OCI-LY1 (cell line): ENCODE results near the gene SSMEM1.

Experiments
- H2AFZ ChIP-seq: fragments of 200-600 bp; sonication (generic), shearing (Covaris generic); 2 replicates; pipeline ENCODE4 v1.6.0; 2014; ENCODE audit warnings: antibody characterized with exemption, mild to moderate bottlenecking, low read length
- H3F3A ChIP-seq: fragments of 200-600 bp; sonication (generic), shearing (Covaris generic); 2 replicates; pipeline ENCODE4 v1.6.0; 2014; ENCODE audit warnings: mild to moderate bottlenecking, antibody characterized with exemption, low read length, moderate library complexity; ENCODE audit not compliant: insufficient read depth
- H3K27ac ChIP-seq: fragments of 200-600 bp; sonication (generic); 2 replicates; pipeline ENCODE4 v1.5.1; 2014; ENCODE audit warnings: low read length, mixed run types, mild to moderate bottlenecking, low read depth; ENCODE audit not compliant: poor library complexity, severe bottlenecking
- H3K27me3 ChIP-seq: fragments of 200-600 bp; sonication (generic); 2 replicates; pipeline ENCODE4 v1.6.0; 2014; ENCODE audit warnings: antibody characterized with exemption, mild to moderate bottlenecking, low read length, moderate library complexity; ENCODE audit not compliant: insufficient read depth
- H3K36me3 ChIP-seq: fragments of 200-600 bp; sonication (generic); 2 replicates; pipeline ENCODE4 v1.6.1; 2014; ENCODE audit warnings: mild to moderate bottlenecking, antibody characterized with exemption, low read length, moderate library complexity, mixed read lengths; ENCODE audit not compliant: insufficient read depth
- H3K4me1 ChIP-seq: fragments of 200-600 bp; sonication (generic); 2 replicates; pipeline ENCODE4 v1.5.1; 2014; ENCODE audit warnings: mild to moderate bottlenecking, low read length, moderate library complexity; ENCODE audit not compliant: insufficient read depth, severe bottlenecking
- H3K4me2 ChIP-seq: fragments of 200-600 bp; sonication (generic), shearing (Covaris generic); 2 replicates; pipeline ENCODE4 v1.6.1; 2014; ENCODE audit warnings: low read length
- H3K4me3 ChIP-seq: fragments of 200-600 bp; sonication (generic); 2 replicates; pipeline ENCODE4 v1.5.1; 2014; ENCODE audit warnings: low read length, low read depth, mild to moderate bottlenecking, mixed read lengths; ENCODE audit not compliant: poor library complexity, severe bottlenecking
- H3K79me2 ChIP-seq: fragments of 200-600 bp; shearing (Covaris generic); 2 replicates; pipeline ENCODE4 v1.6.1; 2016; ENCODE audit warnings: mixed run types, low read length, mixed read lengths; ENCODE audit not compliant: insufficient read depth
- H3K9ac ChIP-seq: fragments of 200-600 bp; sonication (generic), shearing (Covaris generic); 2 replicates; pipeline ENCODE4 v1.6.1; 2014; ENCODE audit warnings: mild to moderate bottlenecking, low read length, mixed read lengths
- H3K9me2 ChIP-seq: fragments of 200-600 bp; sonication (generic), shearing (Covaris generic); 2 replicates; pipeline ENCODE4 v1.6.1; 2014; ENCODE audit warnings: low read depth, mild to moderate bottlenecking, low read length, mixed read lengths
- H3K9me3 ChIP-seq: fragments of 200-600 bp; shearing (Covaris generic); 2 replicates; pipeline ENCODE4 v1.6.1; 2014; ENCODE audit warnings: low read length, mixed read lengths
- H4K20me1 ChIP-seq: fragments of 200-600 bp; sonication (generic), shearing (Covaris generic); 2 replicates; pipeline ENCODE4 v1.6.0; 2016; ENCODE audit warnings: mild to moderate bottlenecking, low read length; ENCODE audit not compliant: insufficient read depth
- CTCF ChIP-seq: fragments of 200-600 bp; sonication (generic), shearing (Covaris generic); IDR thresholded peaks from 2 replicates; pipeline ENCODE4 v1.5.1; 2017; ENCODE audit warnings: mild to moderate bottlenecking, antibody characterized with exemption, low read length, moderate library complexity, mixed read lengths
- EZH2 ChIP-seq: fragments of 200-600 bp; sonication (generic), shearing (Covaris generic); IDR thresholded peaks from 2 replicates; pipeline ENCODE4 v1.8.0; 2017; ENCODE audit warnings: borderline replicate concordance, mixed run types, mild to moderate bottlenecking, antibody characterized with exemption, low read length, moderate library complexity, mixed read lengths

Gene SSMEM1

DNA sequence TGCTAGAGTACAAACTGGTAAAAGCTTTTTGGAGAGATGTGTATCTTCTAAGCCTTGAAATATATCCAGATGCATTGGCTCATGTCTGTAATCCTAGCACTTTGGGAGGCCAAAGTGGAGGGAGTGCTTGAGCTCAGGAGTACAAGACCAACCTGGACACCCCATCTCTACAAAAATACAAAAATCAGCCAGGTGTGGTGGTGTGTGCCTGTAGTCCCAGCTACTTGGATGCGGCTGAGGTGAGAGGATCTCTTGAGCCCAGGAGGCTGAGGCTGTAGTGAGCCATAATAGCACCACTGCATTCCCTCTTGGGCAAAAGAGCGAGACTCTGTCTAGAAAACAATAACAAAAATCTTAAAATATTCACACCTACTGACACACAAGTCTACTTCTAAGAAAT lies 28.0 kb upstream of the SSMEM1 start:
- Histone ChIP-seq H3F3A (no peaks in the 10 kb centered on the region), H3K9me3 (no peaks in the 10 kb centered on the region), H3K4me3 (no peak overlapping the region), H3K4me1 (no peaks in the 10 kb centered on the region), H3K27me3 (no peaks in the 10 kb centered on the region), H3K9me2 (no peaks in the 10 kb centered on the region), H3K27ac (no peak overlapping the region), H4K20me1 (no peaks in the 10 kb centered on the region), H3K9ac (no peak overlapping the region), H3K36me3 (peaks cover 86% of the 10 kb centered on the region), H2AFZ (no peak overlapping the region), H3K4me2 (no peak overlapping the region), H3K79me2 (no peaks in the 10 kb centered on the region)
- TF ChIP-seq CTCF (no peak), EZH2 (no peak)

- Histone ChIP-seq H3K9ac (no peak overlapping the region), H3K4me2 (no peak overlapping the region), H3K79me2 (no peaks in the 10 kb centered on the region), H3K27ac (no peak overlapping the region), H3K4me1 (no peaks in the 10 kb centered on the region), H3K9me2 (no peaks in the 10 kb centered on the region), H3K4me3 (no peak overlapping the region), H4K20me1 (no peaks in the 10 kb centered on the region), H3K9me3 (no peaks in the 10 kb centered on the region), H3K27me3 (no peaks in the 10 kb centered on the region), H3K36me3 (peaks cover 85% of the 10 kb centered on the region), H2AFZ (no peak overlapping the region), H3F3A (no peaks in the 10 kb centered on the region)
- TF ChIP-seq CTCF (no peak), EZH2 (no peak)
Measured at GRCh38 chr7:130180571-130181262, 26.9 kb upstream of the SSMEM1 start.

GRCh38 chr7:130181263-130181605 lies 26.4 kb upstream of the SSMEM1 start:
- H3K9me2 ChIP-seq = no peaks in the 10 kb centered on the region
- H3K27ac ChIP-seq = no peak overlapping the region
- TF ChIP-seq CTCF (no peak), EZH2 (no peak)
- peaks cover 86% of the 10 kb centered on the region for H3K36me3 ChIP-seq
- no peaks in the 10 kb centered on the region for H4K20me1 ChIP-seq
- no peaks in the 10 kb centered on the region for H3K79me2 ChIP-seq
- no peak overlapping the region for H3K4me2 ChIP-seq
- H2AFZ ChIP-seq = no peak overlapping the region
- H3K9me3 ChIP-seq = no peaks in the 10 kb centered on the region
- H3K9ac ChIP-seq = no peak overlapping the region
- no peaks in the 10 kb centered on the region for H3K27me3 ChIP-seq
- H3K4me1 ChIP-seq = no peaks in the 10 kb centered on the region
- no peaks in the 10 kb centered on the region for H3F3A ChIP-seq
- H3K4me3 ChIP-seq = no peak overlapping the region
